Testis (tissue), 3 donors: ENCODE results near the gene SDC1. TPM values are rescaled to one million over a fixed set of nuclear protein-coding genes. Genes with fewer than 3 reads are reported as not detected.

Experiments
- DNase-seq: peaks from one replicate; pipeline ENCODE4 v3.0.0-alpha.2; 2019
- H3K27ac ChIP-seq, 2 donors: fragments of 200-600 bp; sonication (generic); one replicate each; pipeline ENCODE4 v1.5.1; 2019
- H3K27me3 ChIP-seq: fragments of 200-600 bp; sonication (generic); one replicate; pipeline ENCODE4 v1.5.1; 2019
- H3K36me3 ChIP-seq: fragments of 200-600 bp; sonication (generic); one replicate; pipeline ENCODE4 v1.5.1; 2017; ENCODE audit warnings: low read depth; ENCODE audit errors: missing control alignments
- H3K4me1 ChIP-seq: fragments of 200-600 bp; sonication (generic); one replicate; pipeline ENCODE4 v1.5.1; 2019
- H3K4me3 ChIP-seq, 2 donors: fragments of 200-600 bp; sonication (generic); one replicate each; pipeline ENCODE4 v1.5.1; 2017 to 2019
- H3K9me3 ChIP-seq: fragments of 200-600 bp; sonication (generic); one replicate; pipeline ENCODE4 v1.5.1; 2017
- POLR2A ChIP-seq: fragments of 450-650 bp; IDR thresholded peaks from one replicate; pipeline ENCODE4 v1.6.1; 2017; ENCODE audit warnings: antibody characterized with exemption, mild to moderate bottlenecking, moderate library complexity
- WGBS, 2 donors: methylation state at CpG; one replicate each; pipeline ENCODE4 v1.1.5; 2018; 5-methylcytosine and 5-hydroxymethylcytosine counted together
- intact Hi-C: fragments of 100-400 bp; cut with DNase I; formaldehyde crosslinking; loops from one replicate; pipeline ENCODE4 v1.15.1; 2023; ENCODE audit warnings: low total_unique reads
- polyA plus RNA-seq: library from polyadenylated mRNA; stranded (reverse); fragments of 350-450 nt; fragmentation: Illumina TruSeq; extraction: RNeasy Lipid Tissue Mini Kit (QIAGEN cat#74804); gene quantifications from one replicate; pipeline ENCODE4 v1.2.3, GENCODE V29; 2014; ENCODE audit warnings: low read depth, low replicate concordance; ENCODE audit not compliant: insufficient read depth
- total RNA-seq, 2 donors: library from RNA; depleted of rRNA; stranded (reverse); fragments of >200 nt; gene quantifications; one replicate each; pipeline ENCODE4 v1.2.3, GENCODE V29; 2016
- TF ChIP-seq, protein P1 (sequence below), 3 experiments: fragments of 450-650 bp in 2 of 3; fragments of 200-600 bp in 1 of 3; sonication (generic) in 1 of 3; IDR thresholded peaks; one replicate each; pipeline ENCODE4 v1.5.1; 2016 to 2019; ENCODE audit warnings: antibody characterized with exemption in 3 of 3, mild to moderate bottlenecking in 2 of 3, moderate library complexity in 1 of 3

Gene SDC1
- total and polyA plus RNA-seq, 3 donors from 2014 or later, result 8.7 to 11.9 (median 9.2) TPM

GRCh38 chr2:20157193-20157891 lies 67.6 kb downstream of the SDC1 start:
- TF ChIP-seq POLR2A, result no peak
- TF ChIP-seq, protein P1, sequence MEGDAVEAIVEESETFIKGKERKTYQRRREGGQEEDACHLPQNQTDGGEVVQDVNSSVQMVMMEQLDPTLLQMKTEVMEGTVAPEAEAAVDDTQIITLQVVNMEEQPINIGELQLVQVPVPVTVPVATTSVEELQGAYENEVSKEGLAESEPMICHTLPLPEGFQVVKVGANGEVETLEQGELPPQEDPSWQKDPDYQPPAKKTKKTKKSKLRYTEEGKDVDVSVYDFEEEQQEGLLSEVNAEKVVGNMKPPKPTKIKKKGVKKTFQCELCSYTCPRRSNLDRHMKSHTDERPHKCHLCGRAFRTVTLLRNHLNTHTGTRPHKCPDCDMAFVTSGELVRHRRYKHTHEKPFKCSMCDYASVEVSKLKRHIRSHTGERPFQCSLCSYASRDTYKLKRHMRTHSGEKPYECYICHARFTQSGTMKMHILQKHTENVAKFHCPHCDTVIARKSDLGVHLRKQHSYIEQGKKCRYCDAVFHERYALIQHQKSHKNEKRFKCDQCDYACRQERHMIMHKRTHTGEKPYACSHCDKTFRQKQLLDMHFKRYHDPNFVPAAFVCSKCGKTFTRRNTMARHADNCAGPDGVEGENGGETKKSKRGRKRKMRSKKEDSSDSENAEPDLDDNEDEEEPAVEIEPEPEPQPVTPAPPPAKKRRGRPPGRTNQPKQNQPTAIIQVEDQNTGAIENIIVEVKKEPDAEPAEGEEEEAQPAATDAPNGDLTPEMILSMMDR (IDR thresholded peaks at IDR 0.05), result no peak
- intact Hi-C loops, result no loop called here
- H3K27me3 ChIP-seq, result no peaks in the 10 kb centered on the region
- H3K36me3 ChIP-seq, result no peaks in the 10 kb centered on the region
- H3K9me3 ChIP-seq, result no peaks in the 10 kb centered on the region
- H3K27ac ChIP-seq, result no peak overlapping the region
- no peak for DNase-seq
- no peak overlapping the region for H3K4me3 ChIP-seq
- H3K4me1 ChIP-seq, result no peaks in the 10 kb centered on the region
- 37 to 52% methylated on average over 8 of the region's 8 CpGs for WGBS, 2 donors

GRCh38 chr2:20156836-20157192 lies 68.1 kb downstream of the SDC1 start:
- intact Hi-C loops, result no loop called here
- 97 to 98% methylated on average over 3 of the region's 3 CpGs for WGBS, 2 donors
- Histone ChIP-seq H3K27me3 (no peaks in the 10 kb centered on the region), H3K9me3 (no peaks in the 10 kb centered on the region), H3K27ac (no peak overlapping the region), H3K4me1 (no peaks in the 10 kb centered on the region), H3K36me3 (no peaks in the 10 kb centered on the region), H3K4me3 (no peak overlapping the region)
- no peak for DNase-seq
- TF ChIP-seq POLR2A, result no peak
- TF ChIP-seq, protein P1 (IDR thresholded peaks at IDR 0.05), result no peak

- H3K27ac ChIP-seq, result no peak overlapping the region
- no peak for DNase-seq
- H3K9me3 ChIP-seq, result no peaks in the 10 kb centered on the region
- TF ChIP-seq, protein P1 (IDR thresholded peaks at IDR 0.05), result no peak
- TF ChIP-seq POLR2A, result no peak
- H3K27me3 ChIP-seq, result no peaks in the 10 kb centered on the region
- intact Hi-C loops, result no loop called here
- no peaks in the 10 kb centered on the region for H3K36me3 ChIP-seq
- no peak overlapping the region for H3K4me3 ChIP-seq
- 93 to 99% methylated on average over 3 of the region's 3 CpGs for WGBS, 2 donors
- no peaks in the 10 kb centered on the region for H3K4me1 ChIP-seq
Observed at GRCh38 chr2:20156076-20156759, 68.7 kb downstream of the SDC1 start.

GRCh38 chr2:20153131-20153851 lies 71.6 kb downstream of the SDC1 start:
- H3K9me3 ChIP-seq, result no peaks in the 10 kb centered on the region
- TF ChIP-seq, protein P1 (IDR thresholded peaks at IDR 0.05), result no peak
- no peak for TF ChIP-seq POLR2A
- 81 to 86% methylated on average over 5 of the region's 5 CpGs for WGBS, 2 donors
- H3K4me1 ChIP-seq, result no peaks in the 10 kb centered on the region
- no peaks in the 10 kb centered on the region for H3K27me3 ChIP-seq
- intact Hi-C loops, result no loop called here
- no peak for DNase-seq
- no peak overlapping the region for H3K27ac ChIP-seq
- no peaks in the 10 kb centered on the region for H3K36me3 ChIP-seq
- no peak overlapping the region for H3K4me3 ChIP-seq
